GM18526 (cell line): ENCODE measurements around the gene SELENBP1.

Experiments used
- POLR2A ChIP-seq: IDR thresholded peaks from 3 replicates; pipeline ENCODE4 v1.6.1; 2011; ENCODE audit not compliant: insufficient read length; ENCODE audit errors: extremely low read depth

Gene SELENBP1

GRCh38 chr1:151391079-151391563 is 18.6 kb upstream of the SELENBP1 start:
- TF ChIP-seq POLR2A: no peak

- TF ChIP-seq POLR2A: no peak
These were observed 13.5 kb upstream of the SELENBP1 start for GRCh38 chr1:151386002-151386401.

- no peak for TF ChIP-seq POLR2A
These were observed 12.1 kb upstream of the SELENBP1 start for GRCh38 chr1:151384584-151384983.

- TF ChIP-seq POLR2A: no peak
These were observed 4.8 kb upstream of the SELENBP1 start for GRCh38 chr1:151377150-151377884.

- TF ChIP-seq POLR2A: no peak
These were observed 691 bp upstream of the SELENBP1 start for GRCh38 chr1:151373196-151373595.

DNA sequence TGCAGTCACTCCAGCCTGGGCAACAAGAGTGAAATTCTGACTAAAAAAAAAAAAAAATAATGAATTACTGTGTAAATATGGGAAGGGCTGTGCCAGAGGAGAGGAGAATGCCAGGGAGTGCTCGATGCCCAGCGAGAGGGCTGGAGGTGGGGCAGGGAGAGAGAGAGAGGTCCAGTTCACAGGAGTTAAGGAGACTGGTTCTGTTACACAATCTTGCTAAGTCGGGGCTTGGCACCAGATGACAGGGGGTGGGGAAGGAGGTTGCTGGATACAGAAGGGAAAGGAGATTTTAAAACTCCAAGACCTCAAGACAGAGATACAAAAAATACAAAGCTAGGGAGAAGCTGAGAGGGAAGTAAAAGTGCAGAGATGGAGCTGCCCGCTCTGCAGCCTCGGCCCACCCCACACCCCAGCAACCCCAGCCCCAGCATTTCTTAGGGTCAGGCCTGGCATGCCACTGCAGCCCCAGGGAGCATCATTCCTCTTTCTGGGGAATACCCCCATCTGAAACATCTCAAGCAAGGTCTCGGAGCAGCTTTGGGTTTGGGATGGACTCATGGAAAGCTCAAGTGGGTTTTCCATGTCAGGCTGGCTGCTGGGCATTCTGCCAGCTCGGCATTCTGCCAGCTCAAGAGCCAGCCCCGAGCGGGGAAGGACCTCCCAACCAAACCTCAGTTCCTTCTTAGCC is 991 bp downstream of the SELENBP1 start:
- TF ChIP-seq POLR2A: no peak

DNA sequence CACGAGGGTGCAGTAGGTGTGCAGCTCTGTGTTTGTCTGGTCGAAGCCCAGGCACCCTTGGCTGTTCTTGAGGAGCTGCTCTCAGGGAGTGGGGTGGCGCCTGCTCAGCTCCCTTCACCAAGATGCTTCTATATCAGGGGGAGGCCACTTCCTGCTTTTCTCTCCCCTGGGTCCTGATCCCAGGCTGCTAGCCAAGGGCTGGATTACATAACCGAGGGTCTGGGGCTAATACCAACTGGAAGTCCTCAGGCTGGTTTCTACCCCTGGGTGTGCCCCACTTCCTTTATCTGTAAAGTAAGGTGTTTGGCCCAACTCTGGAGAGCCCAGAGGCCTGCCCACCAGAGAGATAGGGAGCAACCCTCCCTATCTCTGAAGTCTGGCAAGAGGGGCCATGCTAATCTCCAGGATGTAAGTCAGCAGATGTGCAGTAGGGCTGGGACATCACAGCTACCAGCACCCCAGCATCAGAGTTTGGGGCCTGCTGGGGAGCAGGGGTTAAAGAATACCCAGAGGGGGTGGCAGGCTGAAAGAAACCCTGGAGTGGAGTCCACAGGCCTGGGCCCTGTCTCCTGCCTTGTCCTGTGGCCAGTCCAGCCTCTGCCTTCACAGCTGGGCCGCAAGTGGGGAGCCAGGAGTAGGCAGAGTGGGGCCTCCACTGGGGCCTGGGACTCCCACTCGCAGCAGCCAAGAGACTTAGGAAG is 2.1 kb downstream of the SELENBP1 start:
- no peak for TF ChIP-seq POLR2A

- TF ChIP-seq POLR2A: no peak
These were observed 2.9 kb downstream of the SELENBP1 start for GRCh38 chr1:151369621-151370048.

DNA sequence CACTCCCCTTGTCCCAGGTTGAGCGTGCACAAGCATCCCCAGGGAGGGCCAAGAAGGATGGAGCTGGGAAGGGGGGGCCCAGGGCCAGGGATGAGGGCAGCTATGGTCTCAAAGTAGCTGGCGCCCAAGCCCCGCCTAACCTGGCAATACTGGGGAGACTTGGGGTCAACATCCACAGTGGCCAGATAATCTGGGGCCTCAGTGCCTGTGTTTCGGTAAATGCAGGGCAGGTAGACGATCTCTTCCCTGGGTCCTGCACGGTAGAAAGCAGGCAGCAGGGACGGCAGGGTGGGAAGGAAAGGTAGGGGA is 3.2 kb downstream of the SELENBP1 start:
- no peak for TF ChIP-seq POLR2A

DNA sequence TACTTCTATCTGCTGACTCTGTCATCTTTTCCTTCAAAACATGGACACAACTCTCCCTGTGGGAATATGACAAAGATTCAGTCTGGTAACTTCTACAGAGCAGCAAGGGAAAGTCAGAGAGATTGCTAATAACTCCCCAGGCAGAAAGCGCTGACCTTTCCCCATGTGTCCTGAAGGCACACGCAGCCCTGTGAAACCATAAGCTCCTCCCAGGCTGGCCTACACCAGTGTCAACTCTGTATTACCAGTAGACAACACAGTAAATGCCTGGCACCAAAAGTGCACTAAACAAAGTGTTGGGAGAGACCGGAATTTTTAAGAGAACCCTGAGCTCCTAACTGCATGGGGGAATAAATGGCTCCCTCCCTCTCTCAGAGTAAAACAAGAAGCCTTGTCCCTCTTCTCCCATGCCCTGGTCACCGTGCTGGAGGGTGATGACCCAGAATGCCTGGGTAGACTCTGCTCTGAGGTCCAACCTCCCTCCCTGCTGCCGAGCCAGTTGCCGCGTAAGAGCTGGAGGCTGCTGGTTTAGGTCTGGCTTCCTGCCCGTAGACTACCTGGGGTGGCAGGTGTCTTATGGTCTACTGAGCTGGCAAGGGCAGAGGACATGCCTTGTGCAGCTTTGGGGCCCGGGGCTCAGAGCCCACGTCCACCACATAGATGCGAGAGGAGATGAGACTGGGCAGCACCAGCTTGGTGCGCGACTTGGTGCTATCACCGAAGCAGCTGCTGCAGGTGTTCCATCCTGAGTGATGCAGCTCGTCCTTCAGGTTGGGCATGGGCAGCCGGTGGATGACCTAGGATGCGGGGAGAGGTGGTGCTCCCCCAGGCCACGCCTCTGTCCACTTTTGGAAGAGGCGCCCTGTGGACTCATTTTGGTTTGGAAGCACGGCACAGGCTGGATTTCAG is 3.9 kb downstream of the SELENBP1 start:
- TF ChIP-seq POLR2A: no peak

- TF ChIP-seq POLR2A: no peak
These were observed 4.7 kb downstream of the SELENBP1 start for GRCh38 chr1:151367658-151368392.

- no peak for TF ChIP-seq POLR2A
These were observed 7.5 kb downstream of the SELENBP1 start for GRCh38 chr1:151364996-151365395.

- TF ChIP-seq POLR2A: no peak
These were observed 10.0 kb downstream of the SELENBP1 start for GRCh38 chr1:151362308-151363155.
